Fibroblast of lung (primary cell): ENCODE results near the gene TMEM179. TPM values are rescaled to one million over a fixed set of nuclear protein-coding genes. Genes with fewer than 3 reads are reported as not detected.

Experiments
- DNase-seq, 2 donors: peaks; one replicate each; pipeline versions ENCODE4 v3.0.0 to v3.0.0-alpha.2; 2010; ENCODE audit warnings: low read depth in 2 of 2
- H2AFZ ChIP-seq: 2 replicates; pipeline ENCODE4 v1.5.1; 2012; ENCODE audit warnings: low read length, control low read depth, inconsistent platforms
- H3K27ac ChIP-seq: 2 replicates; pipeline ENCODE4 v1.5.1; 2011; ENCODE audit warnings: low read length, control low read depth; ENCODE audit not compliant: insufficient read depth
- H3K27me3 ChIP-seq: 2 replicates; pipeline ENCODE4 v1.5.1; 2011; ENCODE audit warnings: mild to moderate bottlenecking, low read length; ENCODE audit not compliant: control insufficient read depth, insufficient read depth
- H3K36me3 ChIP-seq: 2 replicates; pipeline ENCODE4 v1.5.1; 2011; ENCODE audit warnings: low read length; ENCODE audit not compliant: control insufficient read depth, insufficient read depth
- H3K4me1 ChIP-seq: 2 replicates; pipeline ENCODE4 v1.5.1; 2011; ENCODE audit warnings: low read length; ENCODE audit not compliant: control insufficient read depth, insufficient read depth; ENCODE audit errors: extremely low read depth
- H3K4me2 ChIP-seq: 2 replicates; pipeline ENCODE4 v1.5.1; 2011; ENCODE audit warnings: low read length, control low read depth; ENCODE audit not compliant: insufficient read depth; ENCODE audit errors: extremely low read depth
- H3K4me3 ChIP-seq, 4 experiments: fragments of 200-600 bp in 1 of 4; sonication (generic) in 1 of 4; replicated peaks in 1 of 4; 2 replicates each; pipeline ENCODE4 v1.5.1; 2011 to 2016; ENCODE audit warnings: low read length in 4 of 4, low read depth in 3 of 4, mild to moderate bottlenecking in 3 of 4, control low read depth in 2 of 4, inconsistent platforms in 1 of 4, mixed read lengths in 1 of 4; ENCODE audit not compliant: insufficient read depth in 1 of 4; ENCODE audit errors: control extremely low read depth in 1 of 4
- H3K79me2 ChIP-seq: 2 replicates; pipeline ENCODE4 v1.5.1; 2012; ENCODE audit warnings: mild to moderate bottlenecking, low read length, inconsistent platforms; ENCODE audit not compliant: control insufficient read depth, insufficient read depth
- H3K9ac ChIP-seq: 2 replicates; pipeline ENCODE4 v1.5.1; 2011; ENCODE audit warnings: mild to moderate bottlenecking, low read length, control low read depth; ENCODE audit not compliant: insufficient read depth
- H3K9me3 ChIP-seq: 2 replicates; pipeline ENCODE4 v1.5.1; 2012; ENCODE audit warnings: low read depth, low read length; ENCODE audit not compliant: control insufficient read depth, insufficient read depth
- H4K20me1 ChIP-seq: 2 replicates; pipeline ENCODE4 v1.5.1; 2011; ENCODE audit warnings: low read length; ENCODE audit not compliant: control insufficient read depth, insufficient read depth; ENCODE audit errors: extremely low read depth
- CTCF ChIP-seq, 2 donors: IDR thresholded peaks in 1 of 2; conservative IDR thresholded peaks in 1 of 2; 1 replicate in 1 of 2; 2 replicates in 1 of 2; pipeline ENCODE4 v1.5.1; 2011 to 2012; ENCODE audit warnings: low read length in 2 of 2, control low read depth in 1 of 2, inconsistent platforms in 1 of 2, low read depth in 1 of 2, mild to moderate bottlenecking in 1 of 2
- EZH2 ChIP-seq: IDR thresholded peaks from 2 replicates; pipeline ENCODE4 v1.5.1; 2012; ENCODE audit warnings: low read length, control low read depth, mild to moderate bottlenecking; ENCODE audit errors: missing control alignments
- polyA plus RNA-seq, 2 donors: library from polyadenylated mRNA; depleted of rRNA in 1 of 2; stranded (reverse) in 1 of 2; unstranded in 1 of 2; fragments of >200 nt; gene quantifications; 2 replicates each; pipeline ENCODE4 v1.2.1, GENCODE V29; 2011 to 2012; ENCODE audit warnings: missing spikeins in 1 of 2
- total RNA-seq: library from RNA; depleted of rRNA; stranded (reverse); fragments of >200 nt; gene quantifications from 2 replicates; pipeline ENCODE4 v1.2.1, GENCODE V29; 2014

TMEM179 gene
- total and polyA plus RNA-seq, 2 donors (not counting 1 experiment from before 2014, with no cell fraction given): under 0.01 to 0.03 TPM

- DNase-seq: no peak
- Histone ChIP-seq H4K20me1 (no peaks in the 10 kb centered on the region), H3K4me3 (no peak overlapping the region), H2AFZ (no peak overlapping the region), H3K4me2 (no peak overlapping the region), H3K79me2 (no peaks in the 10 kb centered on the region), H3K9me3 (no peaks in the 10 kb centered on the region), H3K27ac (no peak overlapping the region), H3K9ac (no peak overlapping the region), H3K36me3 (no peaks in the 10 kb centered on the region), H3K4me1 (no peaks in the 10 kb centered on the region), H3K27me3 (no peaks in the 10 kb centered on the region)
- TF ChIP-seq CTCF (conservative IDR thresholded peaks at IDR 0.05 in 1 of 2, IDR thresholded peaks at IDR 0.05 in 1 of 2; ENCODE audit: low read depth in 1 of 2, low read length in 2 of 2) (no peak), EZH2 (no peak)
These were observed 8.1 kb downstream of the TMEM179 start for GRCh38 chr14:104596451-104596918.

GRCh38 chr14:104595911-104596450, 8.6 kb downstream of the TMEM179 start:
- no peak for TF ChIP-seq CTCF (conservative IDR thresholded peaks at IDR 0.05 in 1 of 2, IDR thresholded peaks at IDR 0.05 in 1 of 2; ENCODE audit: low read depth in 1 of 2, low read length in 2 of 2)
- TF ChIP-seq EZH2: no peak
- H3K27ac ChIP-seq: no peak overlapping the region
- no peaks in the 10 kb centered on the region for H3K4me1 ChIP-seq
- no peak overlapping the region for H3K4me2 ChIP-seq
- no peak overlapping the region for H2AFZ ChIP-seq
- no peaks in the 10 kb centered on the region for H3K9me3 ChIP-seq
- no peak overlapping the region for H3K9ac ChIP-seq
- no peak overlapping the region for H3K4me3 ChIP-seq
- DNase-seq: no peak
- no peaks in the 10 kb centered on the region for H3K79me2 ChIP-seq
- H3K36me3 ChIP-seq: no peaks in the 10 kb centered on the region
- H4K20me1 ChIP-seq: no peaks in the 10 kb centered on the region
- H3K27me3 ChIP-seq: no peaks in the 10 kb centered on the region

GRCh38 chr14:104595116-104595675, 9.4 kb downstream of the TMEM179 start:
- no peak overlapping the region for H3K4me2 ChIP-seq
- no peaks in the 10 kb centered on the region for H4K20me1 ChIP-seq
- H3K79me2 ChIP-seq: no peaks in the 10 kb centered on the region
- TF ChIP-seq CTCF (conservative IDR thresholded peaks at IDR 0.05 in 1 of 2, IDR thresholded peaks at IDR 0.05 in 1 of 2; ENCODE audit: low read depth in 1 of 2, low read length in 2 of 2): no peak
- TF ChIP-seq EZH2: no peak
- no peak overlapping the region for H2AFZ ChIP-seq
- no peaks in the 10 kb centered on the region for H3K27me3 ChIP-seq
- DNase-seq: no peak
- no peak overlapping the region for H3K27ac ChIP-seq
- no peak overlapping the region for H3K9ac ChIP-seq
- H3K9me3 ChIP-seq: no peaks in the 10 kb centered on the region
- no peak overlapping the region for H3K4me3 ChIP-seq
- no peaks in the 10 kb centered on the region for H3K4me1 ChIP-seq
- H3K36me3 ChIP-seq: no peaks in the 10 kb centered on the region
